Esophagus squamous epithelium (tissue), 5 donors: ENCODE results near the gene SMIM43. TPM values are rescaled to one million over a fixed set of nuclear protein-coding genes. Genes with fewer than 3 reads are reported as not detected.

Experiments used
- DNase-seq: peaks from one replicate; lab custom pipeline; 2025; lab: John Stamatoyannopoulos, UW
- H3K27ac ChIP-seq, 4 donors: fragments of 200-600 bp; sonication (generic); one replicate each; pipeline ENCODE4 v1.5.1; 2016 to 2019; ENCODE audit warnings: mild to moderate bottlenecking in 1 of 4
- H3K27me3 ChIP-seq, 4 donors: fragments of 200-600 bp; sonication (generic); 1 replicate in 3 of 4; 2 replicates in 1 of 4; pipeline versions ENCODE4 v1.5.1 to v1.6.0; 2017 to 2021; ENCODE audit warnings: antibody characterized with exemption in 1 of 4
- H3K36me3 ChIP-seq, 3 donors: fragments of 200-600 bp; sonication (generic); one replicate each; pipeline ENCODE4 v1.5.1; 2016 to 2019
- H3K4me1 ChIP-seq, 3 donors: fragments of 200-600 bp; sonication (generic); one replicate each; pipeline ENCODE4 v1.5.1; 2017 to 2019
- H3K4me3 ChIP-seq, 4 donors: fragments of 200-600 bp; sonication (generic); 1 replicate in 3 of 4; 2 replicates in 1 of 4; pipeline ENCODE4 v1.5.1; 2016 to 2019; ENCODE audit warnings: mild to moderate bottlenecking in 2 of 4, moderate library complexity in 1 of 4
- H3K9me3 ChIP-seq, 3 donors: fragments of 200-600 bp; sonication (generic); one replicate each; pipeline ENCODE4 v1.5.1; 2016 to 2019
- POLR2A ChIP-seq, 4 donors: fragments of 450-650 bp; IDR thresholded peaks; one replicate each; pipeline ENCODE4 v1.6.1; 2017; ENCODE audit warnings: antibody characterized with exemption in 4 of 4, mild to moderate bottlenecking in 4 of 4, moderate library complexity in 3 of 4
- WGBS, 2 donors: methylation state at CpG; one replicate each; pipeline ENCODE4 v1.1.5; 2018; 5-methylcytosine and 5-hydroxymethylcytosine counted together
- intact Hi-C: fragments of 100-400 bp; cut with DNase I; formaldehyde crosslinking; loops from one replicate; pipeline ENCODE4 v1.15.0; 2022
- total RNA-seq, 4 donors: library from RNA; depleted of rRNA; stranded (reverse); fragments of >200 nt; gene quantifications; one replicate each; pipeline ENCODE4 v1.1.0, GENCODE V29; 2016
- TF ChIP-seq, protein P1 (sequence below), 6 experiments: fragments of 450-650 bp in 4 of 6; fragments of 200-600 bp in 2 of 6; sonication (generic) in 2 of 6; IDR thresholded peaks; one replicate each; pipeline ENCODE4 v1.5.1; 2016 to 2019; ENCODE audit warnings: antibody characterized with exemption in 6 of 6, mild to moderate bottlenecking in 4 of 6, moderate library complexity in 4 of 6
- donor health status: DM: yes; HTN: yes; CAD: no.

The SMIM43 gene
- total RNA-seq, 4 donors from 2014 or later = 0.38 TPM; not detected in 3

DNA sequence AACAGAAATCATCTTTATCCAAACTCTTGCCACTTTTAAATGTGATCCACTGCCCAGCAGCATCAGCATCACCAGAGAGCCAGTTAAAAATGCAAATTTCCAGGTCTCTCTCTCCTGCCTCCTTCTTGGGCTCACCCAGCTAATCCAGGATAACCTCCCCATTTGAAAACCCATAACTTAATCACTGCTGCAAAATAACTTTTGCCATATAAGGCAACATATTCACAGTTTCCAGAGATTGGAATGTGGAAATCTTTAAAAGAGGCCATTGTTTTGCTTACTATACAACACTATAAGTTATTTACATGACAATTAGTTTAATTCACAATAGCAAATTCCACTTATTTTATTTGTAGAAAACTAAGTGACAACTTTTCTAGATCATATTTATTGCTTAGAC, 31.3 kb upstream of the SMIM43 start:
- H3K27me3 ChIP-seq = peaks cover 0 to 29% (median 0%) of the 10 kb centered on the region in 4 donors
- no peaks in the 10 kb centered on the region for H3K9me3 ChIP-seq
- peaks cover 0 to 6% (median 0%) of the 10 kb centered on the region in 3 donors for H3K4me1 ChIP-seq
- H3K4me3 ChIP-seq = no peak overlapping the region
- TF ChIP-seq, protein P1, sequence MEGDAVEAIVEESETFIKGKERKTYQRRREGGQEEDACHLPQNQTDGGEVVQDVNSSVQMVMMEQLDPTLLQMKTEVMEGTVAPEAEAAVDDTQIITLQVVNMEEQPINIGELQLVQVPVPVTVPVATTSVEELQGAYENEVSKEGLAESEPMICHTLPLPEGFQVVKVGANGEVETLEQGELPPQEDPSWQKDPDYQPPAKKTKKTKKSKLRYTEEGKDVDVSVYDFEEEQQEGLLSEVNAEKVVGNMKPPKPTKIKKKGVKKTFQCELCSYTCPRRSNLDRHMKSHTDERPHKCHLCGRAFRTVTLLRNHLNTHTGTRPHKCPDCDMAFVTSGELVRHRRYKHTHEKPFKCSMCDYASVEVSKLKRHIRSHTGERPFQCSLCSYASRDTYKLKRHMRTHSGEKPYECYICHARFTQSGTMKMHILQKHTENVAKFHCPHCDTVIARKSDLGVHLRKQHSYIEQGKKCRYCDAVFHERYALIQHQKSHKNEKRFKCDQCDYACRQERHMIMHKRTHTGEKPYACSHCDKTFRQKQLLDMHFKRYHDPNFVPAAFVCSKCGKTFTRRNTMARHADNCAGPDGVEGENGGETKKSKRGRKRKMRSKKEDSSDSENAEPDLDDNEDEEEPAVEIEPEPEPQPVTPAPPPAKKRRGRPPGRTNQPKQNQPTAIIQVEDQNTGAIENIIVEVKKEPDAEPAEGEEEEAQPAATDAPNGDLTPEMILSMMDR (IDR thresholded peaks at IDR 0.05) = no peak
- no peak for TF ChIP-seq POLR2A (IDR thresholded peaks at IDR 0.05)
- intact Hi-C loops = no loop called here
- DNase-seq = no peak
- no peak overlapping the region for H3K27ac ChIP-seq
- H3K36me3 ChIP-seq = no peaks in the 10 kb centered on the region

DNA sequence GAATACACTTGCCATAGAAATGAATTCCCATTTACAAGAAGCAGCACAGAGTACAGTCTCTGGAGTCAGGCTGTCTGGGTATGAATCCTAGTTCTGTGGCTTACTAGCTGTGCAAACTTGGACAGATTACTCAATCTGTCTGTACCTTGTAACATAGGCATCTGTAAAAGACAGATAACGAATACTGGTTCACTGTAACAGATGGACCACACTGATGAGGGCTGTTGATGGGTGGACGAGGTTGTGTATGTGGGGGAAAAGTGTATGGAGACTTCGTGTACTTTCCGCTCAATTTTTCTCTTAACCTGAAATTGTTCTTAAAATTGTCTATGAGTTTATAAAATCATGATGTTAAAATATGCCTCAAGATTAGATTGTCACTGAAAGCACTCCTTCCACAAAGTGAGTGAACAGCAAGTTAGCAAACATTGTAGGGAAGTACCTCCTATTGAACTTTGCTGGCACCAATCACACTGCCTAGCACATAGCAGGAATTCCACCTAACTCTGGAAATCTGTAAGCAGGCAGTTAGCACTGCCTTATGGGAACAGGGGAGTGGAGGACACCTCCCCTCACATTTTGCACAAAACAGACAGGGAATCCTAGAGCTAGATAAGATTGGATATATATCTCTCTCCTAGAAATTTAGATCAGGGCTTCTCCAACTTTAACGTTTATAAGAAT, 29.7 kb upstream of the SMIM43 start:
- DNase-seq = no peak
- Histone ChIP-seq H3K27me3 (peaks cover 0 to 29% (median 0%) of the 10 kb centered on the region in 4 donors), H3K36me3 (no peaks in the 10 kb centered on the region), H3K4me1 (no peaks in the 10 kb centered on the region), H3K9me3 (no peaks in the 10 kb centered on the region), H3K4me3 (no peak overlapping the region), H3K27ac (no peak overlapping the region)
- TF ChIP-seq, protein P1 (IDR thresholded peaks at IDR 0.05) = no peak
- TF ChIP-seq POLR2A (IDR thresholded peaks at IDR 0.05) = no peak
- intact Hi-C loops = no loop called here
- 73 to 76% methylated on average over 5 of the region's 5 CpGs for WGBS, 2 donors

DNA sequence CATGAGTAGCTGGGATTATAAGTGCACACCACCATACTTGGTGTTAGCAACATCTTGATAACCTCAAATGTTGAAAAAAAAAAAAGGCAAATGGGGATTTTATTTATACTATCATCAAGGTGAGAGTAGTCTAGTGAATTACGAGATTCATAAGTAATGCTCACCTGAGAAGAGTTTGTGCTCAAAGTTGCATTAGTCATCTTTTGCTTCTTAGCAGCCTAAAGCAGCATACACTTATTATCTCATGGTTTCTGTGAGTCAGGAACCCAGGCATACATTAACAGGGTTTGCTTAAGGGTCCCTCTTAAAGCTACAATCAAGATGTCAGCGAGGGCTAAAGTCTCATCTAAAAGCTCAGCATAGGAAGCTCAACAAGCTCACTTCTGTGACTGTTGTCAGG, 28.0 kb upstream of the SMIM43 start:
- no peaks in the 10 kb centered on the region for H3K36me3 ChIP-seq
- TF ChIP-seq, protein P1 (IDR thresholded peaks at IDR 0.05) = no peak
- no peak for TF ChIP-seq POLR2A (IDR thresholded peaks at IDR 0.05)

DNA sequence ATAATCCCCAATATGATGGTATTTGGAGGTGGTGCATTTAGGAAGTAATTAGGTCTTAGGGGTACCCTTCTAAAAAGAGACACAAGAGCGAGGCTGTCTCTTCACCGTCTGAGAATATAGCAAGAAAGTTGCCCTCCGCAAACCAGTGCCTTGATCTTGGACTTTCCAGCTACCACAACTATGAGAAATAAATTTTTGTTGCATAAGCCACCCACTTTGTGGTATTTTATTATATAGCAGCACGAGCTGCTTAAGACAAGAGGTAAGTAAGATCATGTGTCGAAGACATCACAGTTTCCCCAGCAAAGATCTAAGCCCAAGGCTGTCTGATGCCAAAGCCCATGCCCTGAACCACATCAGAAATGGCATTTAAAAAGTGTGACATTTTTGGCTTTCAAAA, 26.5 kb upstream of the SMIM43 start:
- H3K27ac ChIP-seq = no peak overlapping the region
- no peak overlapping the region for H3K4me3 ChIP-seq
- intact Hi-C loops = no loop called here
- no peaks in the 10 kb centered on the region for H3K36me3 ChIP-seq
- H3K9me3 ChIP-seq = no peaks in the 10 kb centered on the region
- no peak for DNase-seq
- peaks cover 0 to 38% (median 0%) of the 10 kb centered on the region in 4 donors for H3K27me3 ChIP-seq
- no peaks in the 10 kb centered on the region for H3K4me1 ChIP-seq
- WGBS, 2 donors = 77 to 82% methylated on average over 5 of the region's 5 CpGs
- no peak for TF ChIP-seq POLR2A (IDR thresholded peaks at IDR 0.05)
- TF ChIP-seq, protein P1 (IDR thresholded peaks at IDR 0.05) = no peak

More for the DNA sequence above, 28.0 kb upstream of the SMIM43 start:
- DNase-seq = no peak
- H3K4me3 ChIP-seq = no peak overlapping the region
- no peaks in the 10 kb centered on the region for H3K4me1 ChIP-seq
- H3K27ac ChIP-seq = no peak overlapping the region
- intact Hi-C loops = no loop called here
- H3K27me3 ChIP-seq = peaks cover 0 to 33% (median 0%) of the 10 kb centered on the region in 4 donors
- 70 to 85% methylated on average over 2 of the region's 2 CpGs for WGBS, 2 donors
- H3K9me3 ChIP-seq = no peaks in the 10 kb centered on the region

DNA sequence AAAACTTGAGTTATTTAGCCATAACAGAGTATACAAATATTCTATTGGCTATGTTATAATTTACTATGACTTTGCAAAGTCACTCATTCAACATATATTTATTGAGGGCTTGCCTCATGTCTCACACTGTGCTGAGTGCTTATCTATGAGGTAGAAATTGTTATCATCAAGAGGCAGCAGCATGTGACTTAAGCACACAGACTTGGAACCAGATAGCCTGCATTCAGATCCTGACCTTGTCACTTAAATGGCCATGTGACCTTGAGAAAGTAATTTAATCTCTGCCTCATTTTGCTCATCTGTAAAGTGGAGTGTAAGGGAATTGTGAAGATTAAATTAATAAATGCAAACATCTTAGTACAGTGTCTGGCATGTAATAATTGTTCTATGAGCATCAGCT, 26.0 kb upstream of the SMIM43 start:
- TF ChIP-seq POLR2A (IDR thresholded peaks at IDR 0.05) = no peak
- TF ChIP-seq, protein P1 (IDR thresholded peaks at IDR 0.05) = no peak
- no peak for DNase-seq
- Histone ChIP-seq H3K9me3 (no peaks in the 10 kb centered on the region), H3K4me3 (no peak overlapping the region), H3K27me3 (peaks cover 0 to 38% (median 0%) of the 10 kb centered on the region in 4 donors), H3K4me1 (no peaks in the 10 kb centered on the region), H3K36me3 (no peaks in the 10 kb centered on the region), H3K27ac (no peak overlapping the region)
- intact Hi-C loops = no loop called here
